K562 (cell line): Measurements from ENCODE around the gene CD164L2. TPM values are rescaled to one million over a fixed set of nuclear protein-coding genes. Genes with fewer than 3 reads are reported as not detected.

Experiments used
- ARID4B ChIP-seq: sonication (generic); formaldehyde crosslinking; IDR thresholded peaks from 2 replicates; pipeline ENCODE4 v1.8.0; 2022; ENCODE audit warnings: mild to moderate bottlenecking, missing genetic modification reagents
- CREB3L1 ChIP-seq: fragments of 450-650 bp; IDR thresholded peaks from 2 replicates; pipeline ENCODE4 v1.6.1; 2014; ENCODE audit warnings: low read depth, mild to moderate bottlenecking, moderate library complexity, borderline replicate concordance
- ESRRA ChIP-seq: fragments of 450-650 bp; IDR thresholded peaks from 2 replicates; pipeline ENCODE4 v1.6.1; 2014; ENCODE audit warnings: low read depth, mild to moderate bottlenecking, moderate library complexity, borderline replicate concordance
- MBD2 ChIP-seq: sonication (generic); IDR thresholded peaks from 2 replicates; pipeline ENCODE4 v1.6.1; 2016; ENCODE audit warnings: low read depth, borderline replicate concordance
- MTA2 ChIP-seq: fragments of 450-650 bp; IDR thresholded peaks from 2 replicates; pipeline ENCODE4 v1.6.1; 2016; ENCODE audit warnings: low read depth
- NONO ChIP-seq, 2 experiments: fragments of 200-400 bp in 1 of 2; fragments of 450-650 bp in 1 of 2; formaldehyde crosslinking in 1 of 2; IDR thresholded peaks; 2 replicates each; pipeline ENCODE4 v1.6.1; 2017; ENCODE audit warnings: low read depth in 2 of 2, mild to moderate bottlenecking in 2 of 2, moderate library complexity in 2 of 2, low read length in 1 of 2
- NR2C2 ChIP-seq, 2 experiments: fragments of 200-800 bp in 1 of 2; sonication (Bioruptor generic) in 1 of 2; sonication (generic) in 1 of 2; formaldehyde crosslinking in 1 of 2; IDR thresholded peaks; 2 replicates each; pipeline versions ENCODE4 v1.6.1 to v1.8.0; 2016 to 2022; ENCODE audit warnings: mild to moderate bottlenecking in 1 of 2, missing compliant biosample characterization in 1 of 2, missing genetic modification characterization in 1 of 2, missing genetic modification reagents in 1 of 2
- NR3C1 ChIP-seq: sonication (generic); formaldehyde crosslinking; IDR thresholded peaks from 2 replicates; pipeline ENCODE4 v1.8.1; 2022; ENCODE audit warnings: missing genetic modification reagents
- NRF1 ChIP-seq, 2 experiments: fragments of 450-650 bp; IDR thresholded peaks in 1 of 2; conservative IDR thresholded peaks in 1 of 2; 2 replicates each; pipeline ENCODE4 v1.6.1; 2014; ENCODE audit warnings: mild to moderate bottlenecking in 2 of 2
- PCBP1 ChIP-seq: fragments of 200-400 bp; formaldehyde crosslinking; IDR thresholded peaks from 2 replicates; pipeline ENCODE4 v1.6.1; 2018; ENCODE audit warnings: mild to moderate bottlenecking, low read depth, low read length; ENCODE audit not compliant: poor library complexity, severe bottlenecking
- POLR2G ChIP-seq: fragments of 200-400 bp; formaldehyde crosslinking; IDR thresholded peaks from 2 replicates; pipeline ENCODE4 v1.6.1; 2017; ENCODE audit warnings: low read depth, mild to moderate bottlenecking, antibody characterized with exemption, low read length, moderate library complexity
- RAD21 ChIP-seq, 2 experiments: fragments of 250-450 bp in 1 of 2; fragments of 450-650 bp in 1 of 2; sonication (Bioruptor Pico) in 1 of 2; formaldehyde crosslinking in 1 of 2; IDR thresholded peaks in 1 of 2; conservative IDR thresholded peaks in 1 of 2; 2 replicates each; pipeline versions ENCODE4 v1.4.0 to v1.8.0; 2020 to 2022; ENCODE audit warnings: mild to moderate bottlenecking in 2 of 2, moderate library complexity in 1 of 2
- RBM39 ChIP-seq: fragments of 200-400 bp; formaldehyde crosslinking; optimal IDR thresholded peaks from 2 replicates; pipeline ENCODE3; 2018; ENCODE audit warnings: low read depth, low read length
- SMAD4 ChIP-seq: fragments of 250-450 bp; sonication (Bioruptor Pico); conservative IDR thresholded peaks from 2 replicates; pipeline ENCODE4 v1.8.0; 2021; ENCODE audit warnings: inconsistent platforms, mild to moderate bottlenecking, moderate library complexity
- SMARCA5 ChIP-seq: fragments of 450-650 bp; IDR thresholded peaks from 2 replicates; pipeline ENCODE4 v1.6.1; 2016
- ZBED1 ChIP-seq: IDR thresholded peaks from 2 replicates; pipeline ENCODE4 v1.6.1; 2014
- ZEB2 ChIP-seq: fragments of 450-650 bp; IDR thresholded peaks from 2 replicates; pipeline ENCODE4 v1.6.1; 2016
- polyA plus RNA-seq, 8 experiments: library from polyadenylated mRNA; depleted of rRNA in 4 of 8; stranded (reverse) in 5 of 8; unstranded in 3 of 8; fragments of >200 nt; fragmentation: Nextera tagmentation in 2 of 8; fragmentation: Illumina TruSeq in 1 of 8; extraction: Ambion mirVana in 2 of 8; extraction: Trizol in 1 of 8; gene quantifications; 2 replicates each; pipeline versions ENCODE4 v1.2.1 to v1.2.3, GENCODE V29; 2011 to 2014; ENCODE audit warnings: inconsistent platforms in 1 of 8, missing spikeins in 1 of 8
- total RNA-seq, 7 experiments: library from RNA; depleted of rRNA in 6 of 7; stranded (reverse); fragments of >200 nt in 6 of 7; fragmentation: Illumina TruSeq in 2 of 7; extraction: Trizol in 2 of 7; gene quantifications; 2 replicates each; pipeline versions ENCODE4 v1.2.1 to v1.2.3, GENCODE V29; 2011 to 2021; ENCODE audit warnings: low replicate concordance in 1 of 7
- TF ChIP-seq, protein P1 (sequence below): fragments of 200-800 bp; sonication (Bioruptor generic); IDR thresholded peaks from 2 replicates; pipeline ENCODE4 v1.6.1; 2017; ENCODE audit warnings: missing genetic modification characterization, missing compliant biosample characterization

Gene CD164L2
- total and polyA plus RNA-seq, 9 of the 15 experiments (the other 6 are each of a cell fraction or from before 2014, with no cell fraction given): 0.08 to 0.92 (median 0.38) TPM; not detected in 1

GRCh38 chr1:27348861-27349783 lies 34.0 kb downstream of the CD164L2 start (continued):
- TF ChIP-seq NR2C2 (CRISPR knock-in tag; IDR thresholded peaks at IDR 0.05): peak; percentile 98
- TF ChIP-seq NR2C2 (tag; IDR thresholded peaks at IDR 0.05): peak; percentile 98
- TF ChIP-seq, protein P1, sequence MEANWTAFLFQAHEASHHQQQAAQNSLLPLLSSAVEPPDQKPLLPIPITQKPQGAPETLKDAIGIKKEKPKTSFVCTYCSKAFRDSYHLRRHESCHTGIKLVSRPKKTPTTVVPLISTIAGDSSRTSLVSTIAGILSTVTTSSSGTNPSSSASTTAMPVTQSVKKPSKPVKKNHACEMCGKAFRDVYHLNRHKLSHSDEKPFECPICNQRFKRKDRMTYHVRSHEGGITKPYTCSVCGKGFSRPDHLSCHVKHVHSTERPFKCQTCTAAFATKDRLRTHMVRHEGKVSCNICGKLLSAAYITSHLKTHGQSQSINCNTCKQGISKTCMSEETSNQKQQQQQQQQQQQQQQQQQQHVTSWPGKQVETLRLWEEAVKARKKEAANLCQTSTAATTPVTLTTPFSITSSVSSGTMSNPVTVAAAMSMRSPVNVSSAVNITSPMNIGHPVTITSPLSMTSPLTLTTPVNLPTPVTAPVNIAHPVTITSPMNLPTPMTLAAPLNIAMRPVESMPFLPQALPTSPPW (CRISPR knock-in tag): peak; percentile 53; the same call in 1 of the 2 replicates
- TF ChIP-seq ARID4B (CRISPR knock-in tag): 0 out of 2 replicates have a peak, but pooled peaks have one; percentile 37
- TF ChIP-seq SMARCA5: no peak
- no peak for TF ChIP-seq ZBED1
- TF ChIP-seq SMAD4 (CRISPR knock-in tag): peak; percentile 24; the same call in 1 of the 2 replicates
- TF ChIP-seq ZEB2: peak; percentile 58; the same call in 1 of the 2 replicates
- TF ChIP-seq RAD21 (CRISPR knock-in tag; conservative IDR thresholded peaks at IDR 0.05 in 1 of 2, IDR thresholded peaks at IDR 0.05 in 1 of 2): 0 out of 4 replicates have a peak, but pooled peaks of 1 of the 2 experiments have one; percentile 6
- peak; percentile 57; the same call in 1 of the 2 replicates for TF ChIP-seq POLR2G
- TF ChIP-seq RBM39: peak; percentile 52
- peak; percentile 39; the same call in 1 of the 2 replicates for TF ChIP-seq NR3C1 (CRISPR knock-in tag)
- TF ChIP-seq ESRRA: peak; percentile 51; the same call in 1 of the 2 replicates
- peak; percentile 54; the same call in 1 of the 2 replicates for TF ChIP-seq CREB3L1
- TF ChIP-seq MTA2: peak; percentile 73
- peak in 1 of 2 experiments; percentile 18; a peak in 1 of 4 replicates for TF ChIP-seq NONO (IDR thresholded peaks at IDR 0.05; ENCODE audit: low read depth in 2 of 2, low read length in 1 of 2)
- TF ChIP-seq MBD2: no peak
- peak; percentile 28 for TF ChIP-seq PCBP1
- 0 out of 4 replicates have a peak, but pooled peaks of 1 of the 2 experiments have one; percentile 17 for TF ChIP-seq NRF1 (conservative IDR thresholded peaks at IDR 0.05 in 1 of 2, IDR thresholded peaks at IDR 0.05 in 1 of 2)
